Measurements from ENCODE around the gene PI4K2A. TPM values are rescaled to one million over a fixed set of nuclear protein-coding genes. Genes with fewer than 3 reads are reported as not detected.

PI4K2A gene
- polyA plus RNA-seq, 1 donor (not counting 4 experiments of a cell fraction or from before 2014, with no cell fraction given): 51.3 TPM

DNA sequence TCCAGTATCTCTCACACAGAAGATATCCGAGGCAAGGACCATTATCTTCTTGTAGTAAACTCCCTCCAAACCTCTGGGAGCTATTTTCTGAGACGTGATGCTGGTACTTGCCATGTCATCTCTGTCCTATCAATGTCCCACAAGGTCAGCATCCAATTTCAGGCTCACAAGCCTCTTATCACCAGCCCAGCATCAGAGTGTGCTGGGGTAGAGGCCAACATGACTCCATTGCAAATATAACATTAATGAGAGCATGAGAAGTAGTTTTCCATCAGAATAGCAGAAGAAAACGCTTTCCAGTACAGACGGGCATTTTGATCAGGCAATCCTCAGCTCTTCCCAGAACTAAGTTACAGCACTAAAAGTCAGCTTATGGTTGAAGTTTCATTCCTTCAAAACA, 12.7 kb upstream of the PI4K2A start:
- FAIRE-seq: no peak

DNA sequence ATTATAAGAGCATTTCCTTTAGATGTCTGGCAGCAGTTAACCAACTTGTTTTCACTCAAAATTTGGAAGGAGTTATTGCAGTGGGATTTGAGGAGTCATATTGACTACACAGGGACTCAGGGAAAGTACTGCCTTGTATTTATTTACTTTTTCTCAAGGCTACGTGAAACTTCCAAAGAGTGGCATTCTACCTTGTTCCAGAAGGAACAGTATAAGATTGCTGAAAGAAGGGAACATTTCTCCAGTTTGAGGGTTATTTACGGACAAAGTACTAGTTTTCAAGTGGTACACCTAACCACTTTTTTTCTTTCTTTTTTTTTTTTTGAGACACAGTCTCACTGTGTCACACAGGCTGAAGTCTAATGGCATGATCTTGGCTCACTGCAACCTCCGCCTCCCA, 12.2 kb upstream of the PI4K2A start:
- Histone ChIP-seq H3K9me1 (ENCODE audit: control insufficient read depth, extremely low read depth, insufficient read depth, low read length) (no peaks in the 10 kb centered on the region), H3K9me3 (ENCODE audit: control insufficient read depth, low read depth, low read length) (no peaks in the 10 kb centered on the region), H3K4me3 (ENCODE audit: control insufficient read depth in 2 of 3, extremely low read depth in 1 of 3, insufficient read depth in 2 of 3, low read depth in 1 of 3, low read length in 3 of 3) (no peak overlapping the region), H3K27me3 (ENCODE audit: control insufficient read depth, extremely low read depth, insufficient read depth, low read length) (no peaks in the 10 kb centered on the region), H3K4me2 (ENCODE audit: control insufficient read depth, extremely low read depth, insufficient read depth, low read depth, low read length) (no peak overlapping the region), H2AFZ (ENCODE audit: control insufficient read depth, low read length) (no peak overlapping the region), H3K27ac (ENCODE audit: control insufficient read depth, insufficient read depth, low read length) (no peak overlapping the region), H3K9ac (ENCODE audit: control insufficient read depth, extremely low read depth, insufficient read depth, low read length) (no peak overlapping the region), H3K79me2 (ENCODE audit: control insufficient read depth, insufficient read depth, low read length) (peaks cover 4% of the 10 kb centered on the region), H3K36me3 (ENCODE audit: control insufficient read depth in 2 of 2, extremely low read depth in 1 of 2, insufficient read depth in 2 of 2, low read length in 2 of 2) (no peaks in the 10 kb centered on the region), H4K20me1 (ENCODE audit: control insufficient read depth, extremely low read depth, insufficient read depth, low read length) (no peaks in the 10 kb centered on the region), H3K4me1 (ENCODE audit: control insufficient read depth, extremely low read depth, insufficient read depth, low read length) (peaks cover 5% of the 10 kb centered on the region)
- FAIRE-seq (no peak), DNase-seq (ENCODE audit: low read depth, low spot score) (no peak)
- dilution Hi-C loops (cut with MboI; ENCODE audit: extremely low pct_ligation_motif_present, low sequenced_read_pairs): no loop called here
- TF ChIP-seq, protein P1, sequence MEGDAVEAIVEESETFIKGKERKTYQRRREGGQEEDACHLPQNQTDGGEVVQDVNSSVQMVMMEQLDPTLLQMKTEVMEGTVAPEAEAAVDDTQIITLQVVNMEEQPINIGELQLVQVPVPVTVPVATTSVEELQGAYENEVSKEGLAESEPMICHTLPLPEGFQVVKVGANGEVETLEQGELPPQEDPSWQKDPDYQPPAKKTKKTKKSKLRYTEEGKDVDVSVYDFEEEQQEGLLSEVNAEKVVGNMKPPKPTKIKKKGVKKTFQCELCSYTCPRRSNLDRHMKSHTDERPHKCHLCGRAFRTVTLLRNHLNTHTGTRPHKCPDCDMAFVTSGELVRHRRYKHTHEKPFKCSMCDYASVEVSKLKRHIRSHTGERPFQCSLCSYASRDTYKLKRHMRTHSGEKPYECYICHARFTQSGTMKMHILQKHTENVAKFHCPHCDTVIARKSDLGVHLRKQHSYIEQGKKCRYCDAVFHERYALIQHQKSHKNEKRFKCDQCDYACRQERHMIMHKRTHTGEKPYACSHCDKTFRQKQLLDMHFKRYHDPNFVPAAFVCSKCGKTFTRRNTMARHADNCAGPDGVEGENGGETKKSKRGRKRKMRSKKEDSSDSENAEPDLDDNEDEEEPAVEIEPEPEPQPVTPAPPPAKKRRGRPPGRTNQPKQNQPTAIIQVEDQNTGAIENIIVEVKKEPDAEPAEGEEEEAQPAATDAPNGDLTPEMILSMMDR (optimal IDR thresholded peaks at IDR 0.05 in 1 of 3, IDR thresholded peaks at IDR 0.05 in 1 of 3, conservative IDR thresholded peaks at IDR 0.05 in 1 of 3; ENCODE audit: extremely low read depth in 1 of 3, insufficient read depth in 2 of 3, low read length in 3 of 3): no peak

More for the DNA sequence above, 12.7 kb upstream of the PI4K2A start:
- dilution Hi-C loops (cut with MboI; ENCODE audit: extremely low pct_ligation_motif_present, low sequenced_read_pairs): no loop called here
- DNase-seq (ENCODE audit: low read depth, low spot score): no peak
- Histone ChIP-seq H3K9me1 (ENCODE audit: control insufficient read depth, extremely low read depth, insufficient read depth, low read length) (no peaks in the 10 kb centered on the region), H3K4me2 (ENCODE audit: control insufficient read depth, extremely low read depth, insufficient read depth, low read depth, low read length) (no peak overlapping the region), H3K9ac (ENCODE audit: control insufficient read depth, extremely low read depth, insufficient read depth, low read length) (no peak overlapping the region), H3K27me3 (ENCODE audit: control insufficient read depth, extremely low read depth, insufficient read depth, low read length) (no peaks in the 10 kb centered on the region), H3K36me3 (ENCODE audit: control insufficient read depth in 2 of 2, extremely low read depth in 1 of 2, insufficient read depth in 2 of 2, low read length in 2 of 2) (no peaks in the 10 kb centered on the region), H3K4me1 (ENCODE audit: control insufficient read depth, extremely low read depth, insufficient read depth, low read length) (peaks cover 4% of the 10 kb centered on the region), H3K9me3 (ENCODE audit: control insufficient read depth, low read depth, low read length) (no peaks in the 10 kb centered on the region), H2AFZ (ENCODE audit: control insufficient read depth, low read length) (no peak overlapping the region), H4K20me1 (ENCODE audit: control insufficient read depth, extremely low read depth, insufficient read depth, low read length) (no peaks in the 10 kb centered on the region), H3K4me3 (ENCODE audit: control insufficient read depth in 2 of 3, extremely low read depth in 1 of 3, insufficient read depth in 2 of 3, low read depth in 1 of 3, low read length in 3 of 3) (no peak overlapping the region), H3K79me2 (ENCODE audit: control insufficient read depth, insufficient read depth, low read length) (peaks cover under 1% of the 10 kb centered on the region), H3K27ac (ENCODE audit: control insufficient read depth, insufficient read depth, low read length) (no peak overlapping the region)
- TF ChIP-seq, protein P1 (optimal IDR thresholded peaks at IDR 0.05 in 1 of 3, IDR thresholded peaks at IDR 0.05 in 1 of 3, conservative IDR thresholded peaks at IDR 0.05 in 1 of 3; ENCODE audit: extremely low read depth in 1 of 3, insufficient read depth in 2 of 3, low read length in 3 of 3): no peak
- TF ChIP-seq EZH2 (IDR thresholded peaks at IDR 0.05; ENCODE audit: low read length): no peak

Measured in keratinocyte (primary cell).